Ishikawa (cell line): Measurements from ENCODE around the gene CFAP210.

ENCODE experiments used
- CEBPB ChIP-seq: IDR thresholded peaks from 2 replicates; pipeline ENCODE4 v1.6.1; 2012
- CREB1 ChIP-seq: IDR thresholded peaks from 2 replicates; pipeline ENCODE4 v1.6.1; 2012; ENCODE audit warnings: low read depth
- EGR1 ChIP-seq: IDR thresholded peaks from 2 replicates; pipeline ENCODE4 v1.6.1; 2012
- EP300 ChIP-seq: IDR thresholded peaks from 2 replicates; pipeline ENCODE4 v1.6.1; 2012; ENCODE audit warnings: borderline replicate concordance
- FOXM1 ChIP-seq: IDR thresholded peaks from 2 replicates; pipeline ENCODE4 v1.6.1; 2012; ENCODE audit warnings: low read depth, borderline replicate concordance
- NFIC ChIP-seq: IDR thresholded peaks from 2 replicates; pipeline ENCODE4 v1.6.1; 2012
- RAD21 ChIP-seq: IDR thresholded peaks from 2 replicates; pipeline ENCODE4 v1.6.1; 2012; ENCODE audit warnings: low read depth
- TAF1 ChIP-seq: IDR thresholded peaks from 2 replicates; pipeline ENCODE4 v1.6.1; 2012; ENCODE audit warnings: low read depth, mild to moderate bottlenecking
- TCF12 ChIP-seq: IDR thresholded peaks from 2 replicates; pipeline ENCODE4 v1.6.1; 2012; ENCODE audit warnings: low read depth
- TEAD4 ChIP-seq: IDR thresholded peaks from 2 replicates; pipeline ENCODE4 v1.6.1; 2012
- YY1 ChIP-seq: IDR thresholded peaks from 2 replicates; pipeline ENCODE4 v1.6.1; 2012; ENCODE audit warnings: low read depth
- ZBTB7A ChIP-seq: IDR thresholded peaks from 2 replicates; pipeline ENCODE4 v1.6.1; 2012; ENCODE audit warnings: low read depth
- TF ChIP-seq, protein P1 (sequence below): IDR thresholded peaks from 2 replicates; pipeline ENCODE4 v1.6.1; 2012; ENCODE audit warnings: low read depth, mild to moderate bottlenecking
- TF ChIP-seq, protein P2 (sequence below): IDR thresholded peaks from 2 replicates; pipeline ENCODE4 v1.6.1; 2012
- TF ChIP-seq, protein P3 (sequence below): IDR thresholded peaks from 2 replicates; pipeline ENCODE4 v1.6.1; 2012

CFAP210 gene

DNA sequence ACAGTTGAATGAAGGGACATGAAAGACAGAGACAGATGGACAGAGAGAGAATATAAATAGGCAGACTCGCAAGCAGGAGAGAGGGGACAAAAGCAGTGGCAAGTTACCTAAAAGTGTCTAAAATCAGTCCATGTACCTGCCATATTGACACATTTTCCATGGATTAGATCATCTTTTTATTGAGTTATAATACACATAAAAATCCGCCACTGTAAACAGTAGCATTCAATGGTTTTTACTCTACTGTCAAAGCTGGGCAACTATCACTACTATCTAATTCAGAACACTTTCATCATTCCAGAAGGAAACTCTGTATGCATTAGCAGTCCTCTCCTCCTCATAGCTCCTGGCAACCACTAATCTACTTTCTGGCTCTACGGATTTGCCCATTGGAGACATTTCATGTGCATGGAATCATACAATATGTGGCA, 10.1 kb downstream of the CFAP210 start:
- TF ChIP-seq EGR1 (no peak), NFIC (no peak), TAF1 (no peak), CREB1 (no peak), RAD21 (no peak), FOXM1 (no peak), YY1 (no peak), TEAD4 (no peak), CEBPB (no peak), ZBTB7A (no peak), EP300 (no peak)
- TF ChIP-seq, protein P1, sequence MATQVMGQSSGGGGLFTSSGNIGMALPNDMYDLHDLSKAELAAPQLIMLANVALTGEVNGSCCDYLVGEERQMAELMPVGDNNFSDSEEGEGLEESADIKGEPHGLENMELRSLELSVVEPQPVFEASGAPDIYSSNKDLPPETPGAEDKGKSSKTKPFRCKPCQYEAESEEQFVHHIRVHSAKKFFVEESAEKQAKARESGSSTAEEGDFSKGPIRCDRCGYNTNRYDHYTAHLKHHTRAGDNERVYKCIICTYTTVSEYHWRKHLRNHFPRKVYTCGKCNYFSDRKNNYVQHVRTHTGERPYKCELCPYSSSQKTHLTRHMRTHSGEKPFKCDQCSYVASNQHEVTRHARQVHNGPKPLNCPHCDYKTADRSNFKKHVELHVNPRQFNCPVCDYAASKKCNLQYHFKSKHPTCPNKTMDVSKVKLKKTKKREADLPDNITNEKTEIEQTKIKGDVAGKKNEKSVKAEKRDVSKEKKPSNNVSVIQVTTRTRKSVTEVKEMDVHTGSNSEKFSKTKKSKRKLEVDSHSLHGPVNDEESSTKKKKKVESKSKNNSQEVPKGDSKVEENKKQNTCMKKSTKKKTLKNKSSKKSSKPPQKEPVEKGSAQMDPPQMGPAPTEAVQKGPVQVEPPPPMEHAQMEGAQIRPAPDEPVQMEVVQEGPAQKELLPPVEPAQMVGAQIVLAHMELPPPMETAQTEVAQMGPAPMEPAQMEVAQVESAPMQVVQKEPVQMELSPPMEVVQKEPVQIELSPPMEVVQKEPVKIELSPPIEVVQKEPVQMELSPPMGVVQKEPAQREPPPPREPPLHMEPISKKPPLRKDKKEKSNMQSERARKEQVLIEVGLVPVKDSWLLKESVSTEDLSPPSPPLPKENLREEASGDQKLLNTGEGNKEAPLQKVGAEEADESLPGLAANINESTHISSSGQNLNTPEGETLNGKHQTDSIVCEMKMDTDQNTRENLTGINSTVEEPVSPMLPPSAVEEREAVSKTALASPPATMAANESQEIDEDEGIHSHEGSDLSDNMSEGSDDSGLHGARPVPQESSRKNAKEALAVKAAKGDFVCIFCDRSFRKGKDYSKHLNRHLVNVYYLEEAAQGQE = no peak
- TF ChIP-seq, protein P2, sequence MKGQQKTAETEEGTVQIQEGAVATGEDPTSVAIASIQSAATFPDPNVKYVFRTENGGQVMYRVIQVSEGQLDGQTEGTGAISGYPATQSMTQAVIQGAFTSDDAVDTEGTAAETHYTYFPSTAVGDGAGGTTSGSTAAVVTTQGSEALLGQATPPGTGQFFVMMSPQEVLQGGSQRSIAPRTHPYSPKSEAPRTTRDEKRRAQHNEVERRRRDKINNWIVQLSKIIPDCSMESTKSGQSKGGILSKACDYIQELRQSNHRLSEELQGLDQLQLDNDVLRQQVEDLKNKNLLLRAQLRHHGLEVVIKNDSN = no peak

DNA sequence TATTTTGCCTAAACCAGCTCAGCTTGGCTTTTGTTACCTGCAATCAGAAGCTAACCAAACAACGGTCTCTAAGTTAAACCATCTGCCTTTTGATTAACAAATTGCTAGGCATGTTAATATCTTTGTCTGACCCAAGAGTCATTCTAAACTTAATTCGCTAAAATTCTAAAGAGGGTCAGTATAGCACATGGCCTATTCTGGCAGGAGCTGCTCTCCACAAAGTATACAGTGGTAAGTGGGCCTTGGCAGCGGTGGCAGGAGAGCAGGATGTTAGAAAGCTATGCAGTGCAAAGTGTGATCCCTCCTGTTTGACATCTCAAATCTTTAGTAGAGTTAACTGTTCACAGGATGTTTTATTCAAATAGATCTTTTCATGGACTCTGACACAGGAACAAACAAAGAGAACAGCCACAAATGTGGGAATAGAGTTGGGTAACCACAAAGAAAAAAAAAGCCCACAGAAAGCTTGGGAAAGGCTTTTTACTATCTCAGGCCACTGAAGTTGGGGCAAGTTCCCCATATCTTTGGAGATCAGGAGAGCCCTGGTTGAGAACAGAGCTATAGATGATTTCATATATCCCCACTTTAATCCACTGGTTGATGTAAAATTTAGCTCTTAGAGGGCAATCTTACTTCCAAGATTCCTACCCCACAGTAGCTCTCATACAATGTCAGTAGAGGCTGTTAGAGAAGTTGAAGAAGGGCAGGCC, 10.6 kb downstream of the CFAP210 start:
- no peak for TF ChIP-seq TEAD4
- TF ChIP-seq, protein P2 = no peak
- no peak for TF ChIP-seq EGR1
- TF ChIP-seq ZBTB7A = no peak
- TF ChIP-seq YY1 = no peak
- no peak for TF ChIP-seq CREB1
- no peak for TF ChIP-seq CEBPB
- TF ChIP-seq, protein P1 = no peak
- TF ChIP-seq TCF12 = no peak

DNA sequence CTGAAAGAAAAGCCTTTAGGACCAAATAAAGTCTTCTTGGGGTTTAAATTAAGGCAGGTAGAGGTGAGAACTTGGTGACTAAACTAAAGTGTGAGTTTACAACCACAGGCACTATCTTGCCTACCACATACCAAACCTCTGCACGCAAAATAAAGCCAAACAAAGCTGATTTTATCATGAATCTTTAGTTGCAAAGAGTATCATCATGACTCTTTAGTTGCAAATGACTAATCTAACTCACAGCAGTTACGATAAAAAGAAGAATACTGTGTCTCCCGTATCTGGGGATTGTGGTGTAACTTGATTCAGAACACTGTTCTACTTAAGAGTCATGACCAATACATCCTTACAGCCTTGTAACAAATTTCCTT, 11.2 kb downstream of the CFAP210 start:
- TF ChIP-seq TAF1 (no peak), NFIC (no peak), CREB1 (no peak), TEAD4 (no peak), EGR1 (no peak), YY1 (no peak), RAD21 (no peak), EP300 (no peak), CEBPB (no peak), FOXM1 (no peak), TCF12 (no peak), ZBTB7A (no peak)
- TF ChIP-seq, protein P1 = no peak
- TF ChIP-seq, protein P3, sequence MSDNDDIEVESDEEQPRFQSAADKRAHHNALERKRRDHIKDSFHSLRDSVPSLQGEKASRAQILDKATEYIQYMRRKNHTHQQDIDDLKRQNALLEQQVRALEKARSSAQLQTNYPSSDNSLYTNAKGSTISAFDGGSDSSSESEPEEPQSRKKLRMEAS = no peak
- TF ChIP-seq, protein P2 = no peak

DNA sequence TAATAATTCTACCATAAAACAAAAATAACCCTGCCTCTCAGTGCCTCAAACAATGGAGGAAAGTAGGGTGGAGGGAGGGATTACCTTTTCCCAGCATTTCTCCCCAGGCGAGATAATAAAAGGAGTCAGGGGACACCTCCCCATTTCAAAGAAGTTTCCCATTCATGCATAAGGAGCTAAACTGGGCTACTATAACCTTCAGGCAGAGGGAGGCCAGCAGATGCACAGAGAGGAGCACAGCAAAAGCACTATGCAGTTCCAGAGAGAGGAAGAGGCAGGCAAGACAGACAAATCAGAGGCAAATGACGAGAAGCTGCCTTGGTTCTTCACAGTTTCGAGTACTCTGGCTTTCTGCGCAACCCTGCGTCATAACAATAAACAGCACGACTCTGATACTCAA, 17.4 kb downstream of the CFAP210 start:
- no peak for TF ChIP-seq CEBPB
- TF ChIP-seq TEAD4 = no peak
- no peak for TF ChIP-seq EP300
- no peak for TF ChIP-seq TAF1
- TF ChIP-seq, protein P3 = no peak
- TF ChIP-seq RAD21 = no peak
- no peak for TF ChIP-seq TCF12
- no peak for TF ChIP-seq ZBTB7A
- no peak for TF ChIP-seq EGR1
- no peak for TF ChIP-seq FOXM1
- TF ChIP-seq, protein P1 = no peak
